ENCODE data around the gene KANSL1. TPM values are rescaled to one million over a fixed set of nuclear protein-coding genes. Genes with fewer than 3 reads are reported as not detected.

The KANSL1 gene
- polyA plus RNA-seq, 12 donors: 30.6 to 82.6 (median 41.5) TPM; not detected in 1

DNA sequence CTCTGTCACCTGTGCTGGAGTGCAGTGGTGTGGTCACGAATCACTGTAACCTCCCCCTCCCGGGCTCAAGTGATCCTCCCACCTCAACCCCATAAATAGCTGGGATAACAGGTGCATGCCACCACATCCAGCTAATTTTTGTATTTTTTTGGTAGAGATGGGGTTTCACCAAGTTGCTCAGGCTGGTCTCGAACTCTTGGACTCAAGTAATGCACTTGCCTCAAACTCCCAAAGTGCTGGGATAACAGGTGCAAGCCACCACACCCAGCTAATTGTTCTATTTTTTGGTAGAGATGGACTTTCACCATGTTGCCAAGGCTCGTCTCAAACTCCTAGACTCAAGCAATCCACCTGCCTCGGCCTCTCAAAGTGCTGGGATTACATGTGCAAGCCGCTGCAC is 107.7 kb downstream of the KANSL1 start:
- DNase-seq: no peak

DNA sequence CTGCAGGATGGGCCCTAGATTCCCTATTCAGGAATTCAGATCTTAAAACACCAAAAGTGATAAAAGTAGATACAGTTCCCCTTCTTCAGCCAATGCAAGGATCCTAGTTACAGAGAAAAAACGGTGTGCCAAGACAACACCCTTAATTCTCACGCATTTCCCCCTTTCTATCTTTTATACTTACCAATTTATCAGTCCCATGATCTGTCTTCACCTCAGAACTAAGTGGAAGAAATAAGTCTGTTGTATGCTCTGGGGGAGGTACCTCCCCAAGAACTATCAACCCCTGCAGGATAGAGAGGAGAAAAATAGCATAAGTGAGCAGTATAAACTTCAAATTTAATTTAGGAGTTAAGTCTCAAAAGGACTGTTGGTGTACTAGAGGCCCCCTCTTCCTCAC is 111.0 kb downstream of the KANSL1 start:
- DNase-seq: no peak

DNA sequence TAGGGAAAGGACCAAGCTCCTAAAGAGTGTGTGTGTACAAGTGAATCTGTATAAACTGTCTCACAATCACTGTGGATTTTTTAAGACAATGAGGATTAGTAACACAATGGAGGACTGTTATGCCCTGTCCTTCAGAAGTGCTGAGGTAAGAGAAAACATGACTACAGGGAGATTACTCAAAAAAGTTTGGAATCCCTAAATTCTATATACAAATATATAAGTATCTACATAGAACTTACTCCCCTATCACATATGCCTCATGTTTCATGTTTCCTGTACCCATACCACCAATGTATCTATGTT is 112.3 kb downstream of the KANSL1 start:
- DNase-seq: no peak

- no peak for DNase-seq
Measured at GRCh38 chr17:46080118-46081017, 112.9 kb downstream of the KANSL1 start.

GRCh38 chr17:46078675-46079074 is 114.6 kb downstream of the KANSL1 start:
- DNase-seq: no peak

DNA sequence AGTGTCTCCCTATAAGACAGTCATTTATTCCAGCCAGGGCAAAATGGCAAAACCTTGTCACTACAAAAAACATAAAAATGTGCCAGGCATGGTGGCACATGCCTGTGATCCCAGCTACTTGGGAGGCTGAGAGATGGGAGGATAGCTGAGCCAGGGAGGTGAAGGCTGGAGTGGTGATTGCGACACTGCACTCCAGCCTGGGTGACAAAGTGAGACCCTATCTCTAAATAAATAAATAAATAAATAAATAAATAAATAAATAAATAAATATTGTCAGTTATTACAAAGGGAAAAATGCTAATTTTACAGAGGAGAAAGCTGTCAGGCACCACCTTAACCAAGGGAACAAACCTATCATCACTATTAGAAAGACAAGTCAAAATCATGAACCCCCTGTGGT is 118.7 kb downstream of the KANSL1 start:
- no peak for DNase-seq

GRCh38 chr17:46072998-46073397 is 120.2 kb downstream of the KANSL1 start:
- DNase-seq: no peak

- no peak for DNase-seq
Measured at GRCh38 chr17:46071796-46072195, 121.4 kb downstream of the KANSL1 start.

DNA sequence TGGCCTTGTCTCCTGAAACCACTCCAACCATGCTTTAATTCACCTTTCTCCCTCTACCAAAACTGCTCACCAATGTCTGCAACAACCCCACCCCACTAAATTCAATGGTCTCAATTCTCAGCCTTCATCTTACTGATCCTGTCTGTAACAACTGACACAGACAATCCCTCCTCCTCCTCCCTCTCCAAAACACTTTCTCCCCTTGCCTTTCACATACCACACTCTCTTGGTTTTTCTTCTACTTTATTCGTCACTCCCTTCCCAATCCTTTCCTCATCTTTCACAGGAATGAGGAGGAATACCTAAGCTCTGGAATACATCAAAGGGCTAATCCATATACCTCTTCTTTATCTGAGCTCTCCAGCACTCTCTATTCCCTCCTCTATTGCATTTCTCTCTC is 128.8 kb downstream of the KANSL1 start:
- no peak for DNase-seq

GRCh38 chr17:46063241-46063640 is 130.0 kb downstream of the KANSL1 start:
- DNase-seq: no peak

DNA sequence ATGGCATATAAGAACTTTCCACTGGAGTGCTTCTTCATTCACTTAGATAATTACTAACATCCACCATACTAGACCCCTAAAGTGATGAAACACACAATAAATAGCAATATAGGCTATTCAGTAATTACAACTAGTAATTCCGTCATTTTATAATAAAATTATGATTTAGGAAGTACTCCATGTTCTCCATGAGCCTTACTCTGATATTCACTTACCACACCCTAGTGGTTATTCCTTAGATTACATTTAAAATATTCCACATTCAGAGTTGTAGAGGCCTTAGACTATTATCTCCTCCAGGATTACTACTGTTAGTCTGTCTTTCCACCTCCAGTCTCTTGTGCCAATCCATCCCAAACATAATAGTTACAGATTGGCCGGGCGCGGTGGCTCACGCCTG is 131.8 kb downstream of the KANSL1 start:
- DNase-seq: no peak

DNA sequence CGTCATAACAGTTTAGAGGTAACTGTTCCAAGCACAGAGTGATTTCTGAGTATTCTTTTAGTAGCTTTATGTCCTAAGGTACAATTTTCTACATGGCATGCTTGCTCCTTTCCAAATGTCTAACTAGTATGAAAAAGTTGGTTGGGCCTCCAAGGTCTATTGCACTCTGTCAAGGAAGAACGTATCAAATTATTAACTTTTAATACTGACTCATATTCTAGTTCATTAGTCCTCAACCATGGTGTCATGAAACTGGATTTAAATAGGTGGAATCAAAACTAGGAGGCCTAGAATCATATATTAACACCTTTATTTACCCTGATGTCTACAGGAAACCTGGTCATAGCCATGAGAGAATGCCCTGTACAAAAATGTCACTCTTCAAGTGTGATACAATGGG is 132.8 kb downstream of the KANSL1 start:
- no peak for DNase-seq

GRCh38 chr17:46059486-46059885 is 133.7 kb downstream of the KANSL1 start:
- no peak for DNase-seq

DNA sequence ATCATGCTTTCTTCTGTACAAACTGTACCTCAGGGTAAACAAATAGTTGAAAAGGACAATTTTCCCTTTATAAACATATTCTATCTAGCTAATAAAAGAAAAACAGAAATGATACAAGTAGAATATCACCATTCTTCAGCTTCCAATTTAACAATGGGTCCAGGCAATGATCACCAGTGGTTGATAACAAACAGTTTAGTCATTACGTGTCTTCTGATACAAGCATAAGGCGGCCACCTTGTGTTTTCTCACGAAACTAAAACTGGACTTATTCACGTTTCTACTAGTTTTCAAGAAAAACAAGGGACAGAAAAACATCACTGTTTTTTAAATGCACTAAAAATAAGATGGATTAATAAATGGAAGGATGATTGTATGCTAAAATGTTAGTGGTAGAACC is 135.9 kb downstream of the KANSL1 start:
- no peak for DNase-seq

GRCh38 chr17:46056800-46057304 is 136.4 kb downstream of the KANSL1 start:
- no peak for DNase-seq

DNA sequence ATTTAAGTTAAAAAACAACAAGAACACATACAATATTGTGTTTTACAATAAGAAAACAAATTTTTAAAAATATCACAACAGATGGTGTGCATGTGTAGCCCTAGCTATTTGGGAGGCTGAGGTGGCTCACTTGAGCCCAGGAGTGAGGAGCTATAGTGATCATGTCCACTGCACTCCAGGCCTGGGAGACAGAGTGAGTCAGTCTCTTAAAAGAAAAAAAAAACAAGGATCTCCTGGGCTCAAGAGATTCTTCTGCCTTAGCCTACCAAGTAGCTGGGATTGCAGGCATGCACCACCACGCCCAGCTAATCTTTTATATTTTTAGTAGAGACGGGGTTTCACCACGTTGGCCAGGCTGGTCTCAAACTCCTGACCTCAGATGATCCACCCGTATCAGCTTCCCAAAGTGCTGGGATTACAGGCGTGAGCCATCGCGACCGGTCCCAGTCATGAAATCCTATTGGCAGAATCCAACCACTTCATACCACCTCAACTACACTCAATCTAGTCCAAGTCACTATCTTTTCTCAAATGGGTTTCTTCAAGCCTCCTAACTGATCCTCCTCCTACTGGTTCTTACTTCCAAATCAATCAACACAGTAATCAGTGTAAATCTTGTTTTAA is 139.2 kb downstream of the KANSL1 start:
- no peak for DNase-seq

DNA sequence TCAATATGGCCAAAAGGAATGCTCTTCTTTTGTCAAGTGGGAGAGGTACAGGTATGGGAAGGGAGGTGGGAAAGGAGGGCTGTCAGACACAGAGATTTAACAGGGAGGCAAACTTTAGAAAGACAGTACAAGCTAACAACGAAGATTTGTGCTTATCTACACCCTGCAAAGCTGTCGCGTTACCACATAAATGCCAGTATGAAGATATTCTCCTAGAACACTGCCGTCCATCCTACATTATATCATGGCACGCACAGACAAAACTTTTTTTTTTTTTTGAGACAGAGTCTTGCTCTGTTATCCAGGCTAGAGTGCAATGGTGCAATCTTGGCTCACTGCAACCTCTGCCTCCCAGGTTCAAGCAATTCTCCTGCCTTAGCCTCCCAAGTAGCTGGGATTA is 143.6 kb downstream of the KANSL1 start:
- no peak for DNase-seq

DNA sequence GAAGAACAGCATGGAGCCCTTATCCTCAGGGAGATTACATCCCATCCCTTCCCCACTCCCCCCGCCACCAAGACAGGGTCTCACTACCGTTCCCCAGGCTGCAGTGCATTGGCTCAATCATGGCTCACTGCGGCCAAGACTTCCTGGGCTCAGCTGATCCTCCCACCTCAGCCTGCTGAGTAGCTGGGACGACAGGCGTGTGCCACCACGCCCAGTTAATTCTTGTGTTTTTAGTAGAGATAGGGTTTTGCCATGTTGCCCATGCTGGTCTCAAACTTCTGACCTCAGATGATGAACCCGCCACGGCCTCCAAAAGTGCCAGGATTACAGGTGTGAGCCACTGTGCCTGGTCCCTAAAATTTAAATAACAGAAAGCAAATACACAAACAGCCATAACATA is 145.4 kb downstream of the KANSL1 start:
- DNase-seq: no peak

- no peak for DNase-seq
Measured at GRCh38 chr17:46047398-46047797, 145.8 kb downstream of the KANSL1 start.

GRCh38 chr17:46046957-46047356 is 146.3 kb downstream of the KANSL1 start:
- DNase-seq: no peak

DNA sequence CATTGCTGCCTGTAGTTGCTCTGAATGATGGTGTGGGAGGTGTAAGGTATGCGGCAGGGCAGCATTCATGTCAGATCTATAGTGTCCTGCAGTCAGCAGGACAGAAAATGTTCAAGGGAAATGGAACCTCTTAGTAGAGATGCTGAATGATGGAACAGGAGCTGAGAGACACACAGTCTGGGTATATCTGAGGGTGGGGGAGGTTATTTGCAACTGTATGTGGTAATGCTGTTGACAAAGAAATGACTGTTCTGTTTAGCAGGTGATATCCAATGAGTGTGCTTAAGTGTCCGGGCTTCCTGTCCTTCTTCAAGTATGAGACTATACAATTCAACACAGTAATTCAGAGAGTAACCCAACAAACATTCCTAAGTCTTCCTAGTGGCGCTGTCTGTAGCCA is 147.6 kb downstream of the KANSL1 start:
- DNase-seq: no peak

DNA sequence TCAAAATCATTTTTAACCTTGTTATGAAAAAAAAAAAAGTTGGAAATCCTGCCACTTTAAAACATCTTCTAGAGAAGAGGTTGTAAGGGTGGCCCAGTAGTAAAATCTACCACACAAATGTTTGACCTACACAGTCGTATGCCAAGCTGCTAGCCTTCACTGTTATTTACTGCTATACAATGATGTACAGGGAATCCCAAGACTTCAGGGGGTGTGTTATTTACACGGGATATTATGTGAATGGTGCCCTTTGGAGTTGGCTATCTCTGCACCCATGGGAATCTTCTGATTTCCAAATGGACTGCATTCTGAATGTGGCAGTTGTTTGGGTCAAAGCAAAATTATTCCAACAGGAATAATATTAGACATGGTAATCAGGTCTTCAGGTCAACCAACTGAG is 148.2 kb downstream of the KANSL1 start:
- no peak for DNase-seq

DNA sequence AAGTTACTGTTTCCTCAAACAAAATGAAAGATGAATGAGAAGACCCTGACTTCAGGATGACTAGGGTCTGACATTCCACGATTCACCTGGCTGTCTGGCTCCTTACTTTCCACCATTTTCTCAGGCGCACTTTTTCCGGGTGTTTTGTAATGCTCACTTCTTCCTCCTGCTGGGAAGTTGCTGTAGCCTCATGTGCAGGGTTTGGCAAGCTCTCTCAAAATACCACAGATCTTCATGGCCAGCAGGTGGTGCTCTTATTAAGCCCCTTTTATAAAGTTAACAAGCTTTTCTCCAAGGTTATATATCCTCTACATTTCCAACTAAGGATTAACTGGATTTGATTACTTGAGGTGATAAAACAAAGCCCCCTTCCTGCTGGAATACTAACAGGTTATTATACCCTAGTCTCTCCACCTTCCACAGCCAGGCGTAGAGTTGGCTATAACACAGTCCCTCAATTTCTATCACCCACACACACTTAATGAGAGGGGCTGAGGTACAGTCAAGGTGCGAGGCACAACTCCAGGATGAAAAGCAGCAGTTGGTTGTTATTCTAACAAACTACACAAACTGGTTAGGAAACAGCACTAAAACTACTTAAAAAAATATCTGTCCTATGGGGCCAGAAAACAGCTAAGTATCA is 148.8 kb downstream of the KANSL1 start:
- peak; percentile 83 for DNase-seq
